ENCODE results near the gene PGLYRP3.

Gene PGLYRP3

DNA sequence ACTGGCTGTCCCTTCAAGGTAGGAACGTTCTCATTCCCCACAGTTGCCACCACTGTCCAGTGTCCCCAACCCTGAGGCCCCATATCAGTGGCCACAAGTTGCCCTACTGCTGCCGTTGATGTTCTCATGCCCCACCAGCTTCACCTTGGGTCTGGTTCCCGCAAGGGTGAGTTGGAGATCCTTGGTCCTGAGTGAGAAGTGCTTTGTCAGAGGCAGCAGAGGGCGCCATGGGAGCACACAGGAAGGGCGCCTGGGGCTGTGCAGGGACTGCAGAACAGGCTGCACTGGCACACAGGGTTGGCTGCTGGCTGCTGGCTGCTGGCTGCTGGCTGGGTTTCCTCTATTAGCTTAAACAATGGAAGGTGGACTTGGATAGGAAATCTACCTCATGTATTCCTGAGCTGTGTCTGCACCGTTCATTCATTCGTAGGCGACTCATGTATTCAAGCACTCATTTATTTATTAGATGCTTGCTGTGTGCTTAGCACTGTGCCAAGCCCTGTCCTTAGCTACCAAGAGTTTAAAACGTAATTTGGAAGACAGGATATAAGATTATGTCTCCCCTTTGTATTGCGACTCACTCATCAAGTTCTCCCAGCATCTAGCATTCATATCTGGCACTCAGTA is 42.8 kb upstream of the PGLYRP3 start (continued):
- TF ChIP-seq, protein P1, sequence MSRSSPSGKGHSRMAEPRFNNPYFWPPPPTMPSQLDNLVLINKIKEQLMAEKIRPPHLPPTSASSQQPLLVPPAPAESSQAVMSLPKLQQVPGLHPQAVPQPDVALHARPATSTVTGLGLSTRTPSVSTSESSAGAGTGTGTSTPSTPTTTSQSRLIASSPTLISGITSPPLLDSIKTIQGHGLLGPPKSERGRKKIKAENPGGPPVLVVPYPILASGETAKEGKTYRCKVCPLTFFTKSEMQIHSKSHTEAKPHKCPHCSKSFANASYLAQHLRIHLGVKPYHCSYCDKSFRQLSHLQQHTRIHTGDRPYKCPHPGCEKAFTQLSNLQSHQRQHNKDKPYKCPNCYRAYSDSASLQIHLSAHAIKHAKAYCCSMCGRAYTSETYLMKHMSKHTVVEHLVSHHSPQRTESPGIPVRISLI (tag by site-specific recombination; IDR thresholded peaks at IDR 0.05) = no peak
- TF ChIP-seq, protein P2, sequence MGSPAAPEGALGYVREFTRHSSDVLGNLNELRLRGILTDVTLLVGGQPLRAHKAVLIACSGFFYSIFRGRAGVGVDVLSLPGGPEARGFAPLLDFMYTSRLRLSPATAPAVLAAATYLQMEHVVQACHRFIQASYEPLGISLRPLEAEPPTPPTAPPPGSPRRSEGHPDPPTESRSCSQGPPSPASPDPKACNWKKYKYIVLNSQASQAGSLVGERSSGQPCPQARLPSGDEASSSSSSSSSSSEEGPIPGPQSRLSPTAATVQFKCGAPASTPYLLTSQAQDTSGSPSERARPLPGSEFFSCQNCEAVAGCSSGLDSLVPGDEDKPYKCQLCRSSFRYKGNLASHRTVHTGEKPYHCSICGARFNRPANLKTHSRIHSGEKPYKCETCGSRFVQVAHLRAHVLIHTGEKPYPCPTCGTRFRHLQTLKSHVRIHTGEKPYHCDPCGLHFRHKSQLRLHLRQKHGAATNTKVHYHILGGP (tag by site-specific recombination; IDR thresholded peaks at IDR 0.05) = no peak
- TF ChIP-seq ZNF274 (IDR thresholded peaks at IDR 0.05; ENCODE audit: low read length) (no peak), ZNF274 (tag by site-specific recombination; IDR thresholded peaks at IDR 0.05; ENCODE audit: borderline replicate concordance) (no peak), SCRT1 (tag by site-specific recombination; IDR thresholded peaks at IDR 0.05; ENCODE audit: borderline replicate concordance) (no peak)

DNA sequence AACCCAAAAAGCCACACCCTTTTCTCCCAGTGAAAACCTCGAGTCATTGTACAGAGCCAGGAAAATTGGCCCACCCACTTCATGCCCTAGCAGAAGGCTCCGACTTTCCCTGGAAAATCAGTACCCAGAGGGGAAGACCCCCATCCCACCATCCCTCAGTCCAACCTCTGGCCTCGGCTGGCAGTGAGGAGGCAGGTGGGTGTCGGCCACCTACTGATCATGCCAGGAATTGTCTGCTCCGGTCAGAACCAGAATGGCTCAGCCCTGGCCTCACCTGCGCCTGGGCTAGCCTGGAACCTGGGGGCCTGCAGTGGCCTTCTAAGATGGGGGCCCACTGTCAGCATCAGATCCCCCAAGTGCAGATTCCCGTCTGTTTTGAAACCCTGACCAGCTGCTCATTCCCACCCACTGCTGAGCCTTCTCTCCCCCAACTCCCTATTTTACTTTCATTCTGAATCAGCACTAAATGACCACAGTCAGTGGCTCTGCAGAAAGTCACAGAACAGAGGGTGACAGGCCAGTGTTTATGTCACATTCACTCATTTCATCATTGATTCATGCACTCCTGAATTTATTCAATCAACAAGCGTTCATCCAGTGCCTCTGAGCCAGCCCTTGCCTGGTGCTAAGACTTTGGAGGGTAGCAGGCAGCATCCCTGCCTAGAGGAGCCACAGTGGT is 41.9 kb upstream of the PGLYRP3 start:
- Histone ChIP-seq H3K4me3 (ENCODE audit: low read depth, low read length) (no peak overlapping the region), H3K4me1 (ENCODE audit: control insufficient read depth, insufficient read depth, low read length) (no peaks in the 10 kb centered on the region), H3K9me3 (ENCODE audit: control insufficient read depth, insufficient read depth, low read depth, low read length) (no peaks in the 10 kb centered on the region), H3K27ac (ENCODE audit: extremely low read depth, low read depth, low read length) (no peak overlapping the region), H3K36me3 (ENCODE audit: control insufficient read depth in 2 of 2, insufficient read depth in 1 of 2, low read length in 2 of 2) (no peaks in the 10 kb centered on the region)
- CTCF ChIA-PET = interaction anchor here (0.6 to 11.6 kb wide), 33 partner anchors 18 to 1544 kb away, joined by 3 to 259 read pairs (median 4); partner anchors contain the start of gene RAB13
- TF ChIP-seq ZNF776 (tag by site-specific recombination; IDR thresholded peaks at IDR 0.05; ENCODE audit: borderline replicate concordance) = no peak
- TF ChIP-seq ZFHX2 (tag by site-specific recombination; conservative IDR thresholded peaks at IDR 0.05) = no peak
- TF ChIP-seq ZNF354C (tag by site-specific recombination; IDR thresholded peaks at IDR 0.05; ENCODE audit: borderline replicate concordance, low read depth) = no peak
- no peak for TF ChIP-seq ZNF785 (tag by site-specific recombination; IDR thresholded peaks at IDR 0.05)
- no peak for TF ChIP-seq ZNF214 (tag by site-specific recombination; IDR thresholded peaks at IDR 0.05; ENCODE audit: borderline replicate concordance)
- TF ChIP-seq ZNF558 (tag by site-specific recombination; IDR thresholded peaks at IDR 0.05) = no peak
- TF ChIP-seq KLF8 (tag by site-specific recombination; IDR thresholded peaks at IDR 0.05) = no peak
- TF ChIP-seq ZNF654 (tag by site-specific recombination; IDR thresholded peaks at IDR 0.05; ENCODE audit: low read depth) = no peak
- TF ChIP-seq ZNF837 (tag by site-specific recombination; IDR thresholded peaks at IDR 0.05) = no peak
- TF ChIP-seq, protein P3, sequence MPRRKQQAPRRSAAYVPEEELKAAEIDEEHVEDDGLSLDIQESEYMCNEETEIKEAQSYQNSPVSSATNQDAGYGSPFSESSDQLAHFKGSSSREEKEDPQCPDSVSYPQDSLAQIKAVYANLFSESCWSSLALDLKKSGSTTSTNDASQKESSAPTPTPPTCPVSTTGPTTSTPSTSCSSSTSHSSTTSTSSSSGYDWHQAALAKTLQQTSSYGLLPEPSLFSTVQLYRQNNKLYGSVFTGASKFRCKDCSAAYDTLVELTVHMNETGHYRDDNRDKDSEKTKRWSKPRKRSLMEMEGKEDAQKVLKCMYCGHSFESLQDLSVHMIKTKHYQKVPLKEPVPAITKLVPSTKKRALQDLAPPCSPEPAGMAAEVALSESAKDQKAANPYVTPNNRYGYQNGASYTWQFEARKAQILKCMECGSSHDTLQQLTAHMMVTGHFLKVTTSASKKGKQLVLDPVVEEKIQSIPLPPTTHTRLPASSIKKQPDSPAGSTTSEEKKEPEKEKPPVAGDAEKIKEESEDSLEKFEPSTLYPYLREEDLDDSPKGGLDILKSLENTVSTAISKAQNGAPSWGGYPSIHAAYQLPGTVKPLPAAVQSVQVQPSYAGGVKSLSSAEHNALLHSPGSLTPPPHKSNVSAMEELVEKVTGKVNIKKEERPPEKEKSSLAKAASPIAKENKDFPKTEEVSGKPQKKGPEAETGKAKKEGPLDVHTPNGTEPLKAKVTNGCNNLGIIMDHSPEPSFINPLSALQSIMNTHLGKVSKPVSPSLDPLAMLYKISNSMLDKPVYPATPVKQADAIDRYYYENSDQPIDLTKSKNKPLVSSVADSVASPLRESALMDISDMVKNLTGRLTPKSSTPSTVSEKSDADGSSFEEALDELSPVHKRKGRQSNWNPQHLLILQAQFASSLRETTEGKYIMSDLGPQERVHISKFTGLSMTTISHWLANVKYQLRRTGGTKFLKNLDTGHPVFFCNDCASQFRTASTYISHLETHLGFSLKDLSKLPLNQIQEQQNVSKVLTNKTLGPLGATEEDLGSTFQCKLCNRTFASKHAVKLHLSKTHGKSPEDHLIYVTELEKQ (tag by site-specific recombination; IDR thresholded peaks at IDR 0.05; ENCODE audit: borderline replicate concordance) = no peak
- TF ChIP-seq ZNF585B (tag by site-specific recombination; IDR thresholded peaks at IDR 0.05) = no peak
- POLR2A ChIA-PET = no interaction called here

Data from HEK293 (cell line).